C1 segment of cervical spinal cord (tissue), 14 donors: ENCODE measurements around the gene CCK.
A peak's percentile ranks its signal among the peaks of the same experiment; 100 is the strongest.

Source experiments
- DNase-seq, 14 donors: peaks; one replicate each; lab custom pipeline; 2025; lab: John Stamatoyannopoulos, UW

The CCK gene

GRCh38 chr3:42269647-42270046, 3.7 kb upstream of the CCK start:
- DNase-seq, result no peak

GRCh38 chr3:42267878-42268277, 1.9 kb upstream of the CCK start:
- DNase-seq, result no peak

GRCh38 chr3:42265059-42265991, 660 bp downstream of the CCK start:
- DNase-seq, result no peak

- no peak for DNase-seq
Measured at GRCh38 chr3:42264399-42265058, 1.5 kb downstream of the CCK start.

- no peak for DNase-seq
Measured at GRCh38 chr3:42263354-42264346, 2.3 kb downstream of the CCK start.

- no peak for DNase-seq
Measured at GRCh38 chr3:42262525-42262924, 3.5 kb downstream of the CCK start.

GRCh38 chr3:42257007-42257406, 9.0 kb downstream of the CCK start:
- no peak for DNase-seq

- no peak for DNase-seq
Measured at GRCh38 chr3:42256135-42256819, 9.7 kb downstream of the CCK start.

- no peak for DNase-seq
Measured at GRCh38 chr3:42254566-42254965, 11.4 kb downstream of the CCK start.

GRCh38 chr3:42250761-42251160, 15.2 kb downstream of the CCK start:
- no peak for DNase-seq

- peak in 11 of 14 donors; percentile 11 to 59 (median 27) for DNase-seq
Measured at GRCh38 chr3:42247576-42248027, 18.4 kb downstream of the CCK start.

- no peak for DNase-seq
Measured at GRCh38 chr3:42246091-42246490, 19.9 kb downstream of the CCK start.

- DNase-seq, result no peak
Measured at GRCh38 chr3:42236611-42237010, 29.4 kb downstream of the CCK start.

- no peak for DNase-seq
Measured at GRCh38 chr3:42235532-42235931, 30.5 kb downstream of the CCK start.

GRCh38 chr3:42230860-42231259, 35.1 kb downstream of the CCK start:
- DNase-seq, result no peak

GRCh38 chr3:42229942-42230688, 35.9 kb downstream of the CCK start:
- DNase-seq, result peak in 3 of 14 donors; percentile 4 to 20 (median 18)

GRCh38 chr3:42229266-42229941, 36.6 kb downstream of the CCK start:
- no peak for DNase-seq

- no peak for DNase-seq
Measured at GRCh38 chr3:42228796-42229195, 37.2 kb downstream of the CCK start.
